Measurements from ENCODE around the gene RAC2. TPM values are rescaled to one million over a fixed set of nuclear protein-coding genes. Genes with fewer than 3 reads are reported as not detected.

The RAC2 gene
- total RNA-seq, 4 donors from 2014 or later = 1.9 to 3.9 (median 3.0) TPM

DNA sequence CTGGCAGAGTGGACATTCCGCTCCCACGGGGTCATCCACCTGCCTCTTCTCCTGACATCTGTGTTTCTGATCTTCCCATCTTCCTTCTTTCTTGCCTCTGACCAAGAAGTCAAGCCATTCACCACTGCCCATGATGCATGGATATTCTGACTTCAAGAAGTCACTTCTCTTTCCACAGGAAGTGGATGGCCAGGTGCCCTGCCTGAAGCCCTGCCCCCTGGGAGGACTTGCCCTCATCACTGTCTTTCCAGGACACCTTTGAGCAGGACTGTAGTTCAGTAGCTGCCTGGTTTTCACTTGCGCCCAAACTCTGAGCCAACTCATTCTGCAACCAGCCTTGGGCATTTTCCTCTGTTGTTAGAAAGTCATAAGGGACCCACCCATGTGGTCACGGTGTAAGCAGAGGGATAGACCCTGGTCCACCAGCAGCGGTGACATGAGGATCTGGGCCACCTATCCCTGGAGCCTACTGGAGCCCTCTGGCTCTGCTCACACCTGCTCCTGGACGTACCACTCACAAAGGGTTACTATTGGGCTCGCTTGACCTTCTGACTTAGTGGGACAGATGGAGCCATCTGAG, 45.2 kb upstream of the RAC2 start:
- DNase-seq (ENCODE audit: low spot score in 2 of 2) = no peak
- TF ChIP-seq POLR2A (IDR thresholded peaks at IDR 0.05) (no peak), EP300 (IDR thresholded peaks at IDR 0.05) (no peak), POLR2AphosphoS5 (IDR thresholded peaks at IDR 0.05) (no peak)
- TF ChIP-seq, protein P1, sequence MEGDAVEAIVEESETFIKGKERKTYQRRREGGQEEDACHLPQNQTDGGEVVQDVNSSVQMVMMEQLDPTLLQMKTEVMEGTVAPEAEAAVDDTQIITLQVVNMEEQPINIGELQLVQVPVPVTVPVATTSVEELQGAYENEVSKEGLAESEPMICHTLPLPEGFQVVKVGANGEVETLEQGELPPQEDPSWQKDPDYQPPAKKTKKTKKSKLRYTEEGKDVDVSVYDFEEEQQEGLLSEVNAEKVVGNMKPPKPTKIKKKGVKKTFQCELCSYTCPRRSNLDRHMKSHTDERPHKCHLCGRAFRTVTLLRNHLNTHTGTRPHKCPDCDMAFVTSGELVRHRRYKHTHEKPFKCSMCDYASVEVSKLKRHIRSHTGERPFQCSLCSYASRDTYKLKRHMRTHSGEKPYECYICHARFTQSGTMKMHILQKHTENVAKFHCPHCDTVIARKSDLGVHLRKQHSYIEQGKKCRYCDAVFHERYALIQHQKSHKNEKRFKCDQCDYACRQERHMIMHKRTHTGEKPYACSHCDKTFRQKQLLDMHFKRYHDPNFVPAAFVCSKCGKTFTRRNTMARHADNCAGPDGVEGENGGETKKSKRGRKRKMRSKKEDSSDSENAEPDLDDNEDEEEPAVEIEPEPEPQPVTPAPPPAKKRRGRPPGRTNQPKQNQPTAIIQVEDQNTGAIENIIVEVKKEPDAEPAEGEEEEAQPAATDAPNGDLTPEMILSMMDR (IDR thresholded peaks at IDR 0.05) = no peak
- Histone ChIP-seq H3K9me3 (no peaks in the 10 kb centered on the region), H3K36me3 (no peaks in the 10 kb centered on the region), H3K4me1 (no peaks in the 10 kb centered on the region), H3K27me3 (peaks cover 36% of the 10 kb centered on the region), H3K27ac (no peak overlapping the region), H3K4me3 (no peak overlapping the region)
- WGBS = 83% methylated on average over 7 of the region's 7 CpGs

DNA sequence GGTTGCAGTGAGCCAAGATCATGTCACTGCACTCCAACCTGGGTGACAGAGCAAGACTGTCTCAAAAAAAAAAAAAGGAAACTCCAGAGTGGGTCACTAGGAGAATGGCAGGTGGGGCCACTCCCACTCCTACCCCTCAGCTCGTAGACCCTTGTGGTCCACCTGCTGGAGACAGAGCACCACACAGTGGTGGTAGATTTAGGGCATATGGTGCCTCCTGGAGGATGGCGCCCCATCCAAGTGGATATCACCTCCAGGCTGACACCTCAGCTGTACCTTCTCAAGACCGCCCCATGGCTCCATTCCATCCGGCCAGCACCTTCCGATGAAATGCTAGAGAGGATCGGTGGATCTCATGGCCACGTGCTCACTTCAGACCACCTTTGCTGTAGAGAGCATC, 44.5 kb upstream of the RAC2 start:
- DNase-seq (ENCODE audit: low spot score in 2 of 2) = no peak
- Histone ChIP-seq H3K9me3 (no peaks in the 10 kb centered on the region), H3K4me1 (no peaks in the 10 kb centered on the region), H3K36me3 (no peaks in the 10 kb centered on the region), H3K4me3 (no peak overlapping the region), H3K27ac (no peak overlapping the region), H3K27me3 (peaks cover 40% of the 10 kb centered on the region)
- WGBS = 92% methylated on average over 6 of the region's 7 CpGs
- TF ChIP-seq POLR2A (IDR thresholded peaks at IDR 0.05) = no peak
- TF ChIP-seq, protein P1 (IDR thresholded peaks at IDR 0.05) = no peak
- TF ChIP-seq EP300 (IDR thresholded peaks at IDR 0.05) = no peak
- TF ChIP-seq POLR2AphosphoS5 (IDR thresholded peaks at IDR 0.05) = no peak

DNA sequence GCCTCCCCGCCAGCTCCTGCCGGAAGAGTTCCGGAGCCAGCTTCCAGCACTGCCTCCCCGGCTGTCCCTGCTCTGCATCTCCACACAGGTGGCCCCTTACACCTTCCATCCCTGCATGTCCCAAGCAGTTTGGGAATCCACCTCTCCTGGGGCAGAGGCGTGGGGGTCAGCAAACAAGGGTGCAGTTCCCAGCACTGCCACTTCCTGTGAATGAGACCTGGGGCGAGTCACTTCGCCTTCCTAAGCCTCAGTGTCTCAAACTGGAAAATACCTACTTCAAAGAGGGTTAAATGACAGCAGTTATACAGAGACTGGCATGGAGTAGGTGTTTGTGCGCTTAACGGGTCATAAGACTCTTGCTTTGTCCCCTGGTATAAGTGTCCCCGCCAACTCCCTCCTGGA, 43.5 kb upstream of the RAC2 start:
- DNase-seq (ENCODE audit: low spot score in 2 of 2) = no peak
- Histone ChIP-seq H3K9me3 (no peaks in the 10 kb centered on the region), H3K4me3 (no peak overlapping the region), H3K27ac (no peak overlapping the region), H3K4me1 (no peaks in the 10 kb centered on the region), H3K36me3 (no peaks in the 10 kb centered on the region), H3K27me3 (peaks cover 47% of the 10 kb centered on the region)
- TF ChIP-seq POLR2AphosphoS5 (IDR thresholded peaks at IDR 0.05) = no peak
- TF ChIP-seq EP300 (IDR thresholded peaks at IDR 0.05) = no peak
- TF ChIP-seq, protein P1 (IDR thresholded peaks at IDR 0.05) = no peak
- no peak for TF ChIP-seq POLR2A (IDR thresholded peaks at IDR 0.05)
- 85% methylated on average over 10 of the region's 10 CpGs for WGBS

DNA sequence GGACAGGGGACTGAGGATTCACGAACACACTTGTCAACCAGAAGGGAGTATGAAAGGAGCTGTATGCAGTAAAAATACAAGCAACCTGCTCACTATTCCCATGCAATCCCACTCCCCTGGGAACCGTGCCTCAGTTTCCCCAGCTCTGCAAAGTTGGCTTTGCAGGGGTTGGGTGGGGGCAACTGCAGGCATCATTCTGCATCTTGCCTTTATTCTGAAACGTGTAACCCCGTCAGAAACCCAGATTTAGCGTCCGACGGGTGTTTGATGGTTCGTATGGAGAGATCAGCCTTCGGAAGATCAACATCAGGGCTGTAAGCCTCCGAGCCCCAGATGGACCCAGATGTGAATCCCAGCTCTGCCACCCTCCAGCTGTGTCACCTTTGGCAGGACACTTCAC, 41.9 kb upstream of the RAC2 start:
- peaks cover 57% of the 10 kb centered on the region for H3K27me3 ChIP-seq

DNA sequence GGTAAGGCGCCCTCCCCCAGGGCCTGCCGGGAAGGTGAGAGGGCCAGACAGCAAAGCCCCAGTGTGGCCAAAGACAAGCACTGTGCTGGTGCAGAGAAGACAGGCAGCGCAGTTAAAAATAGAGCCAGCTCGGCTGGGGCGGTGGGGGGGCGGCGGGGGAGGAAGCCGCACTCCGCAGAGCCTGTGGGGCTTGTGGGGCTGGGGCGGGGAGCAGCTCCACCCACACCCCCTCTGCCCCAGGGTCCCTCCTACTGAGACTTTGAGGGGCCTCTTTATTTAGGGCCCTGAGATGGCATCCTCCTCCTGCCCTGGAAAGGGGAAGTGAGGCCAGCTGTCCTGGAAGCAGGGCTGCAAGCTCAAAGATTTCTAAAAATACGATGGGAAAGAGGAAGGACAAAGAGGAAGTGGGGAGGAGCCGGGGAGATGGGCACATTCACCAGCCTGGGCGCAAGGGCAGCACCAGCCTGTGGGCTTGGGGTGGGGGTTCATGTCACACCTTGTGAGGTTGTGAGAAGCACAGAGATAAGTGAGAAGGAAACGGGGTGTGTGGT, 40.8 kb upstream of the RAC2 start:
- 30% methylated on average over 14 of the region's 14 CpGs for WGBS
- no peaks in the 10 kb centered on the region for H3K36me3 ChIP-seq
- no peak for TF ChIP-seq POLR2A (IDR thresholded peaks at IDR 0.05)
- TF ChIP-seq, protein P1 (IDR thresholded peaks at IDR 0.05) = no peak
- TF ChIP-seq EP300 (IDR thresholded peaks at IDR 0.05) = no peak
- TF ChIP-seq POLR2AphosphoS5 (IDR thresholded peaks at IDR 0.05) = no peak
- peaks cover 57% of the 10 kb centered on the region for H3K27me3 ChIP-seq
- no peak overlapping the region for H3K27ac ChIP-seq
- no peaks in the 10 kb centered on the region for H3K4me1 ChIP-seq
- peak overlapping the region; percentile 39 for H3K4me3 ChIP-seq
- no peaks in the 10 kb centered on the region for H3K9me3 ChIP-seq
- no peak for DNase-seq (ENCODE audit: low spot score in 2 of 2)

More for the DNA sequence above, 41.9 kb upstream of the RAC2 start:
- Histone ChIP-seq H3K4me3 (no peak overlapping the region), H3K36me3 (no peaks in the 10 kb centered on the region), H3K4me1 (no peaks in the 10 kb centered on the region), H3K9me3 (no peaks in the 10 kb centered on the region), H3K27ac (no peak overlapping the region)
- WGBS = 82% methylated on average over 10 of the region's 10 CpGs
- no peak for DNase-seq (ENCODE audit: low spot score in 2 of 2)
- no peak for TF ChIP-seq POLR2AphosphoS5 (IDR thresholded peaks at IDR 0.05)
- TF ChIP-seq POLR2A (IDR thresholded peaks at IDR 0.05) = no peak
- TF ChIP-seq EP300 (IDR thresholded peaks at IDR 0.05) = no peak
- TF ChIP-seq, protein P1 (IDR thresholded peaks at IDR 0.05) = no peak
